Activated T-cell treated with anti-CD3 and anti-CD28 coated beads for 24 hours (primary cell): ENCODE data around the gene TMPRSS13.
"Not testable (repeated sequence)": the region's sequence is repeated elsewhere in the genome, so short reads cannot be mapped to it uniquely, and the experiment has no call there.

ENCODE experiments used
- DNase-seq: peaks from one replicate; pipeline ENCODE4 v3.0.0-alpha.2; 2020; ENCODE audit warnings: low read depth

Gene TMPRSS13

GRCh38 chr11:117930668-117931330 lies 1.6 kb upstream of the TMPRSS13 start:
- no peak for DNase-seq

GRCh38 chr11:117929916-117930570 lies 841 bp upstream of the TMPRSS13 start:
- no peak for DNase-seq

GRCh38 chr11:117928446-117929141 lies 608 bp downstream of the TMPRSS13 start:
- no peak for DNase-seq

GRCh38 chr11:117927926-117928325 lies 1.3 kb downstream of the TMPRSS13 start:
- DNase-seq, result no peak

GRCh38 chr11:117926166-117926565 lies 3.0 kb downstream of the TMPRSS13 start:
- not testable (repeated sequence) for DNase-seq

- no peak for DNase-seq
These were observed 3.8 kb downstream of the TMPRSS13 start for GRCh38 chr11:117925198-117925925.

- no peak for DNase-seq
These were observed 4.5 kb downstream of the TMPRSS13 start for GRCh38 chr11:117924631-117925170.

GRCh38 chr11:117923773-117924172 lies 5.4 kb downstream of the TMPRSS13 start:
- no peak for DNase-seq

GRCh38 chr11:117923275-117923674 lies 5.9 kb downstream of the TMPRSS13 start:
- no peak for DNase-seq

GRCh38 chr11:117921893-117922292 lies 7.3 kb downstream of the TMPRSS13 start:
- DNase-seq, result no peak

GRCh38 chr11:117921456-117921855 lies 7.7 kb downstream of the TMPRSS13 start:
- DNase-seq, result no peak

- no peak for DNase-seq
These were observed 9.4 kb downstream of the TMPRSS13 start for GRCh38 chr11:117919781-117920221.

GRCh38 chr11:117919341-117919740 lies 9.9 kb downstream of the TMPRSS13 start:
- no peak for DNase-seq

GRCh38 chr11:117918366-117919255 lies 10.6 kb downstream of the TMPRSS13 start:
- no peak for DNase-seq

GRCh38 chr11:117917591-117918151 lies 11.5 kb downstream of the TMPRSS13 start:
- no peak for DNase-seq

GRCh38 chr11:117916956-117917355 lies 12.2 kb downstream of the TMPRSS13 start:
- DNase-seq, result no peak

- no peak for DNase-seq
These were observed 13.4 kb downstream of the TMPRSS13 start for GRCh38 chr11:117915672-117916235.

- DNase-seq, result no peak
These were observed 14.1 kb downstream of the TMPRSS13 start for GRCh38 chr11:117914991-117915618.

- DNase-seq, result no peak
These were observed 14.8 kb downstream of the TMPRSS13 start for GRCh38 chr11:117914398-117914761.
